CD4-positive, alpha-beta memory T cell (primary cell): ENCODE results near the gene LZTR1. TPM values are rescaled to one million over a fixed set of nuclear protein-coding genes. Genes with fewer than 3 reads are reported as not detected.
A peak's percentile ranks its signal among the peaks of the same experiment; 100 is the strongest.

Source experiments
- CTCF ChIA-PET: fragments of 350-600 bp; sonication (Branson Sonifier 250); formaldehyde crosslinking; loops from one replicate; lab custom pipeline; 2021; ENCODE audit warnings: inconsistent platforms; ENCODE audit not compliant: partially characterized antibody; lab: Charles Lee
- POLR2A ChIA-PET: fragments of 350-600 bp; sonication (Branson Sonifier 250); formaldehyde crosslinking; loops from one replicate; lab custom pipeline; 2021; ENCODE audit not compliant: partially characterized antibody; lab: Charles Lee
- DNase-seq, 5 donors: peaks; one replicate each; pipeline versions ENCODE4 v3.0.0 to v3.0.0-alpha.2; 2020 to 2022; ENCODE audit warnings: mixed read lengths in 1 of 5
- H3K27ac ChIP-seq: one replicate; pipeline ENCODE4 v1.7.0; 2013; ENCODE audit warnings: low read depth, low read length
- H3K27me3 ChIP-seq: 2 replicates; pipeline ENCODE4 v1.7.0; 2013; ENCODE audit warnings: mild to moderate bottlenecking, low read length, moderate library complexity; ENCODE audit not compliant: insufficient read depth
- H3K36me3 ChIP-seq: 2 replicates; pipeline ENCODE4 v1.7.0; 2013; ENCODE audit warnings: mild to moderate bottlenecking, low read length, moderate library complexity; ENCODE audit not compliant: insufficient read depth
- H3K4me1 ChIP-seq: 2 replicates; pipeline ENCODE4 v1.7.0; 2013; ENCODE audit warnings: mild to moderate bottlenecking, low read length, moderate library complexity; ENCODE audit not compliant: insufficient read depth
- H3K4me3 ChIP-seq, 2 donors: one replicate each; pipeline ENCODE4 v1.7.0; 2013; ENCODE audit warnings: low read length in 2 of 2, mild to moderate bottlenecking in 1 of 2
- H3K9me3 ChIP-seq, 2 donors: one replicate each; pipeline ENCODE4 v1.7.0; 2013; ENCODE audit warnings: low read length in 2 of 2, control low read depth in 1 of 2; ENCODE audit not compliant: control insufficient read depth in 1 of 2
- H3K27ac Mint-ChIP-seq, 7 donors: one replicate each; pipeline ENCODE4 v1.8.0; 2020 to 2021; ENCODE audit warnings: mixed read lengths in 7 of 7, mild to moderate bottlenecking in 6 of 7, inconsistent platforms in 3 of 7, moderate library complexity in 3 of 7
- H3K27me3 Mint-ChIP-seq, 2 donors: one replicate each; pipeline ENCODE4 v1.8.0; 2020 to 2021; ENCODE audit warnings: mixed read lengths in 2 of 2
- H3K36me3 Mint-ChIP-seq, 2 donors: one replicate each; pipeline ENCODE4 v1.8.0; 2020 to 2021; ENCODE audit warnings: mixed read lengths in 2 of 2, inconsistent platforms in 1 of 2, mild to moderate bottlenecking in 1 of 2
- H3K4me1 Mint-ChIP-seq, 4 donors: one replicate each; pipeline ENCODE4 v1.8.0; 2020 to 2021; ENCODE audit warnings: mixed read lengths in 4 of 4, mild to moderate bottlenecking in 1 of 4
- H3K4me3 Mint-ChIP-seq, 8 donors: one replicate each; pipeline ENCODE4 v1.8.0; 2020 to 2021; ENCODE audit warnings: mixed read lengths in 8 of 8, mild to moderate bottlenecking in 7 of 8, moderate library complexity in 6 of 8, inconsistent platforms in 3 of 8
- H3K9me3 Mint-ChIP-seq, 8 donors: one replicate each; pipeline ENCODE4 v1.8.0; 2020 to 2021; ENCODE audit warnings: mixed read lengths in 8 of 8, mild to moderate bottlenecking in 5 of 8, inconsistent platforms in 3 of 8, moderate library complexity in 1 of 8
- intact Hi-C: fragments of 100-400 bp; cut with micrococcal nuclease; formaldehyde crosslinking; loops from one replicate; pipeline ENCODE4 v1.15.1; 2023
- polyA plus RNA-seq, 2 donors: library from polyadenylated mRNA; unstranded; fragments of 300-500 nt; fragmentation: Illumina TruSeq; gene quantifications; one replicate each; pipeline ENCODE4 v1.2.3, GENCODE V29; 2021
- total RNA-seq, 2 experiments: library from RNA; stranded (reverse); gene quantifications; one replicate each; pipeline ENCODE4 v1.2.3, GENCODE V29; 2021

The LZTR1 gene
- total and polyA plus RNA-seq, 4 experiments from 2014 or later = 5.5 to 114 (median 64.8) TPM

GRCh38 chr22:20983081-20983771 lies 1.1 kb downstream of the LZTR1 start:
- H3K27ac Mint-ChIP-seq = peak overlapping the region; percentile 38 to 95 (median 92)
- H3K27ac ChIP-seq = peak overlapping the region; percentile 77
- H3K4me1 Mint-ChIP-seq = peaks cover 21 to 42% (median 30%) of the 10 kb centered on the region in 4 donors
- ChIA-PET CTCF (interaction anchor here (1.4 kb wide), 1 partner anchor 119 kb away, joined by 4 read pairs; no protein-coding TSS in a partner anchor), POLR2A (interaction anchor here (1.2 to 2.8 kb wide), 4 partner anchors 10 to 27 kb away, joined by 3 to 45 read pairs (median 4); partner anchors contain the start of gene THAP7)
- intact Hi-C loops = no loop called here
- H3K9me3 Mint-ChIP-seq = peaks cover 0 to 2% (median 0%) of the 10 kb centered on the region in 8 donors
- H3K36me3 ChIP-seq = peaks cover 8% of the 10 kb centered on the region
- DNase-seq = no peak
- H3K27me3 ChIP-seq = no peaks in the 10 kb centered on the region
- H3K36me3 Mint-ChIP-seq = peaks cover 7 to 29% of the 10 kb centered on the region in 2 donors
- H3K4me3 ChIP-seq = peak overlapping the region; percentile 62 to 64
- H3K4me3 Mint-ChIP-seq = peak overlapping the region; percentile 88 to 96 (median 95)
- peaks cover 19% of the 10 kb centered on the region for H3K4me1 ChIP-seq
- H3K27me3 Mint-ChIP-seq = no peaks in the 10 kb centered on the region
- peaks cover 0 to 5% of the 10 kb centered on the region in 2 donors for H3K9me3 ChIP-seq

- intact Hi-C loops = no loop called here
- H3K27me3 Mint-ChIP-seq = no peaks in the 10 kb centered on the region
- no peaks in the 10 kb centered on the region for H3K9me3 Mint-ChIP-seq
- ChIA-PET POLR2A (interaction anchor here (2.0 kb wide), 1 partner anchor 15 kb away, joined by 7 read pairs; no protein-coding TSS in a partner anchor), CTCF (no interaction called here)
- Histone ChIP-seq H3K36me3 (peaks cover 8% of the 10 kb centered on the region), H3K4me1 (peaks cover 17% of the 10 kb centered on the region), H3K27ac (no peak overlapping the region), H3K9me3 (no peaks in the 10 kb centered on the region), H3K27me3 (no peaks in the 10 kb centered on the region), H3K4me3 (no peak overlapping the region)
- H3K4me1 Mint-ChIP-seq = peaks cover 21 to 33% (median 25%) of the 10 kb centered on the region in 4 donors
- DNase-seq = no peak
- H3K4me3 Mint-ChIP-seq = no peak overlapping the region
- peaks cover 7 to 32% of the 10 kb centered on the region in 2 donors for H3K36me3 Mint-ChIP-seq
- H3K27ac Mint-ChIP-seq = peak overlapping the region in 1 of 7 donors; percentile 36
Observed at GRCh38 chr22:20985720-20986119, 3.6 kb downstream of the LZTR1 start.

DNA sequence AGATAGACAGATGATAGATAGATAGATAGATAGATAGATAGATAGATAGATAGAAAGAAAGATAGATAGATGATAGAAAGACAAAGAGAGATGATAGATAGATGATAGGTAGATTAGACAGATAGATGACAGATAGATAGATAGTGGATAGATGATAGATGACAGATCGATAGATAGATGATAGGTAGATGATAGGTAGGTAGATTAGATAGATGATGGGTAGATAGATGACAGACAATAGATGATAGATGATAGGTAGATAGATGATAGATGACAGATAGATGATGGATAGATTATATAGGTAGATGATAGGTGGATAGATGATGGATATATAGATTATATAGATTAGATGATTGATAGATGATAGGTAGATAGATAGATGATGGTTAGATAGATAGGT lies 4.3 kb downstream of the LZTR1 start:
- Histone ChIP-seq H3K27ac (no peak overlapping the region), H3K9me3 (no peaks in the 10 kb centered on the region), H3K36me3 (peaks cover 9% of the 10 kb centered on the region), H3K27me3 (no peaks in the 10 kb centered on the region), H3K4me1 (peaks cover 11% of the 10 kb centered on the region), H3K4me3 (no peak overlapping the region)
- ChIA-PET POLR2A (interaction anchor here (2.0 kb wide), 1 partner anchor 14 kb away, joined by 7 read pairs; no protein-coding TSS in a partner anchor), CTCF (interaction anchor here (0.6 kb wide), 1 partner anchor 15 kb away, joined by 3 read pairs; no protein-coding TSS in a partner anchor)
- DNase-seq = no peak
- peaks cover 17 to 27% (median 21%) of the 10 kb centered on the region in 4 donors for H3K4me1 Mint-ChIP-seq
- intact Hi-C loops = no loop called here
- no peaks in the 10 kb centered on the region for H3K27me3 Mint-ChIP-seq
- peak overlapping the region in 2 of 7 donors; percentile 3 to 52 for H3K27ac Mint-ChIP-seq
- H3K9me3 Mint-ChIP-seq = no peaks in the 10 kb centered on the region
- no peak overlapping the region for H3K4me3 Mint-ChIP-seq
- H3K36me3 Mint-ChIP-seq = peaks cover 7 to 34% of the 10 kb centered on the region in 2 donors

DNA sequence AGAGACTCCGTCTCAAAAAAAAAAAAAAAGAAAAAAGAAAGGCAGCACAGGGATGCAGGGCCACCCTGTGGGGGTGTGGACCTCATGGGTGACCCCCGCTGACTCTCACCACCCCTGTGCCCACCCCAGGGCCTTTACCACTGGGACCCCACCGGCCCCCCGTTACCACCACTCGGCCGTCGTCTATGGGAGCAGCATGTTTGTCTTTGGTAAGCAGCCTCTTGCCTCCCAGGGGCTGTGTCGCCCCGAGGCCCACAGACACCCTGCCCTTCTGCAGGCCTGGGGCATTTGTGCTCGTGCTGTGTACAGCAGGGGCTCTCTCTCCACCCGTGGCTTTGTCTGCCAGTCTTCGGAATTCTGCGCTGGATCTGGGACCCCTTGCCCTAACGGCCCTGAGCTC lies 5.3 kb downstream of the LZTR1 start:
- no peak for DNase-seq
- POLR2A ChIA-PET = interaction anchor here (2.0 kb wide), 1 partner anchor 13 kb away, joined by 7 read pairs; no protein-coding TSS in a partner anchor
- Histone ChIP-seq H3K4me1 (peaks cover 8% of the 10 kb centered on the region), H3K9me3 (no peaks in the 10 kb centered on the region), H3K4me3 (no peak overlapping the region), H3K27ac (no peak overlapping the region), H3K36me3 (peaks cover 19% of the 10 kb centered on the region), H3K27me3 (no peaks in the 10 kb centered on the region)
- no peaks in the 10 kb centered on the region for H3K27me3 Mint-ChIP-seq
- no peak overlapping the region for H3K27ac Mint-ChIP-seq
- CTCF ChIA-PET = no interaction called here
- no peaks in the 10 kb centered on the region for H3K9me3 Mint-ChIP-seq
- H3K36me3 Mint-ChIP-seq = peaks cover 7 to 30% of the 10 kb centered on the region in 2 donors
- H3K4me3 Mint-ChIP-seq = no peak overlapping the region
- peaks cover 16 to 23% (median 16%) of the 10 kb centered on the region in 4 donors for H3K4me1 Mint-ChIP-seq
- intact Hi-C loops = no loop called here

GRCh38 chr22:20988573-20989322 lies 6.7 kb downstream of the LZTR1 start:
- H3K27me3 ChIP-seq = no peaks in the 10 kb centered on the region
- H3K4me3 Mint-ChIP-seq = no peak overlapping the region
- H3K4me1 Mint-ChIP-seq = peaks cover 5 to 14% (median 9%) of the 10 kb centered on the region in 4 donors
- no peak overlapping the region for H3K27ac ChIP-seq
- H3K9me3 Mint-ChIP-seq = no peaks in the 10 kb centered on the region
- no peak overlapping the region for H3K4me3 ChIP-seq
- H3K4me1 ChIP-seq = no peaks in the 10 kb centered on the region
- no peaks in the 10 kb centered on the region for H3K27me3 Mint-ChIP-seq
- no peak overlapping the region for H3K27ac Mint-ChIP-seq
- CTCF ChIA-PET = no interaction called here
- no peak for DNase-seq
- H3K36me3 Mint-ChIP-seq = peaks cover 7 to 32% of the 10 kb centered on the region in 2 donors
- POLR2A ChIA-PET = no interaction called here
- intact Hi-C loops = no loop called here
- H3K9me3 ChIP-seq = no peaks in the 10 kb centered on the region
- H3K36me3 ChIP-seq = peaks cover 24% of the 10 kb centered on the region

GRCh38 chr22:20989323-20990138 lies 7.4 kb downstream of the LZTR1 start:
- intact Hi-C loops = no loop called here

More at GRCh38 chr22:20989323-20990138, 7.4 kb downstream of the LZTR1 start:
- Mint-ChIP-seq H3K9me3 (no peaks in the 10 kb centered on the region), H3K27me3 (no peaks in the 10 kb centered on the region), H3K27ac (peak overlapping the region in 1 of 7 donors; percentile 43), H3K36me3 (peaks cover 7 to 28% of the 10 kb centered on the region in 2 donors), H3K4me1 (peaks cover 0 to 8% (median 5%) of the 10 kb centered on the region in 4 donors), H3K4me3 (no peak overlapping the region)
- no peaks in the 10 kb centered on the region for H3K4me1 ChIP-seq
- ChIA-PET POLR2A (interaction anchor here (0.8 to 2.0 kb wide), 2 partner anchors 10 to 11 kb away, joined by 3 to 13 read pairs; no protein-coding TSS in a partner anchor), CTCF (no interaction called here)
- peaks cover 24% of the 10 kb centered on the region for H3K36me3 ChIP-seq
- H3K4me3 ChIP-seq = no peak overlapping the region
- no peaks in the 10 kb centered on the region for H3K9me3 ChIP-seq
- no peaks in the 10 kb centered on the region for H3K27me3 ChIP-seq
- no peak for DNase-seq
- H3K27ac ChIP-seq = no peak overlapping the region
